Medulla oblongata (tissue), 1 donor: ENCODE data around the gene TMEM163.
"Not testable (repeated sequence)": the region's sequence is repeated elsewhere in the genome, so short reads cannot be mapped to it uniquely, and the experiment has no call there.

Source experiments
- DNase-seq: peaks from one replicate; pipeline ENCODE4 v3.0.0-alpha.2; 2015; ENCODE audit errors: extremely low spot score

TMEM163 gene

DNA sequence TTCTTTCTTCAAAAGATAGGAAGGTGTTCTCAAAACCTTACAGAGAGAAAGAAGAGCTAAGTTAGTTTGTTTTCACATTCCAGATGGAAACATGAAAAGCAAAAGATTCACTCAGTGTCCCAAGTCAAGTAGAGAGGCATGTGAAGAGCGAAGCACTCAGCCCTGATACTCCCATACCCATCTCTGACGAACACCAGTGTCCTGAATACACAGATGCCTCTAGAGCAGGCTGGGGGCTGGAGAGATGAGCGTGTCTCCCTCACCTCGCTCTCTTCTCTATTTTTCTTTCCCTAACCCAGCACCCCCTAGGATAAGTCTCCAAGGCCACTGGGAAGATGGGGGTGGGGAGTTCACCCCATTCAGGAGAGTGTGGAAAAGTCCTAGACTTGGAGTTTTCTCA lies 227.8 kb downstream of the TMEM163 start:
- no peak for DNase-seq

- DNase-seq: no peak
Observed at GRCh38 chr2:134490559-134490958, 228.2 kb downstream of the TMEM163 start.

DNA sequence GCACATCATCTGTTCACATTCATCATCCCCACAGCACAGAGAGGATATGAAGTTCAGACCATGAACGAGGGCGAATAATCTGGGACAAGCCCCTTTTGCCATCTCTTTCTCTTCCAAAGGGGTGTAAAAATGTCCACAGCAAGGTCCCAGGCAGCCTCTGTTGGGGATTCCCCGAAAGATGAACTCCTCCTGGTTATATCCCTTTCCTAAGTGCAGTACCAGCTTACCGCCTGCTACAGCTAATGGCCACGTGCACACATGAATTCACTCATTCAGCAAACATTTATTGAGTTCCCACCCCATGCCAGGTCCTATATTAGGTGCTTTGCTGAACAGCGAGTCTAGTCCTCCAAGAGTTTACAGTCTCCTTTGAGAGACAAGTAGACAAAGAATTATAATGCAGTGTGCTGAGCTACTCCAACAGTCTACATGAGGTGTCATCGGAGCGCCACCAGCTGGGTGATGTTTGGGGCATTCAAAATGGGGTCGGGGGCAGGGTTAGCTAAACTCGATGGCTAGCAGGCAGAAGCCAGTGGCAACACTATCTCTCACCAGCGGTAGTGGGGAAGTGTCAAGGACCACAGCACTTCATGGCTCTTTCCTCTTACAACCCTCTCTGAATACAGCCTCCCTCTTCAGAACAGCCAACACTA lies 228.9 kb downstream of the TMEM163 start:
- DNase-seq: no peak

DNA sequence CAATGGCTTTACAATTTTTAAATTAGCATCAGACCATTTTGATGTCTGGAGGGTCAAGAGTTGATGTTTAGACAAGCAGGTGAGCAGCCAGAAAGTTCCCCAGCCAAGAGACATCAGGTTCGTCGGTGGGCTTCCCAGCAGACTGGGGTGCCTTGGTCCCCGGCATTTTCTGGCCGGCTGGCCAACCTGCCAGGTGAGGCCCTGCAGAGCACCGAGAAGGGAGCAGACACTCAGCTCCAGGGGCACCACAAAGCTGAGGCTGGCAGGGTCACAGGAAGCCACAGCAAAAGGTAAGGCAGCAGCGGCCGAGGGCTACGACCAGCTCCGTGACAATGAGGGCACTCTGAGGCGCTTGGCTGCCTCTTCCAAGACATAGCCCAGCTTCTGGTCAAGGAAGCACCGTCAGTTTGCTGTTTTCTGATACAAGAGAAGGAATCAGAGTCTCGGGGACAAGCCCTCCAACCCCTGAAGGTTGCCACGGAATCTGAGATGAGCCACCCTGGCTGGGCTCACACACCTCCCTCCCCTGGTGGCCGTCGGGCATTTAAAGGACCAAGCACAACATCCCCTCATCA lies 235.9 kb downstream of the TMEM163 start:
- DNase-seq: no peak

- no peak for DNase-seq
Observed at GRCh38 chr2:134482131-134482723, 236.6 kb downstream of the TMEM163 start.

DNA sequence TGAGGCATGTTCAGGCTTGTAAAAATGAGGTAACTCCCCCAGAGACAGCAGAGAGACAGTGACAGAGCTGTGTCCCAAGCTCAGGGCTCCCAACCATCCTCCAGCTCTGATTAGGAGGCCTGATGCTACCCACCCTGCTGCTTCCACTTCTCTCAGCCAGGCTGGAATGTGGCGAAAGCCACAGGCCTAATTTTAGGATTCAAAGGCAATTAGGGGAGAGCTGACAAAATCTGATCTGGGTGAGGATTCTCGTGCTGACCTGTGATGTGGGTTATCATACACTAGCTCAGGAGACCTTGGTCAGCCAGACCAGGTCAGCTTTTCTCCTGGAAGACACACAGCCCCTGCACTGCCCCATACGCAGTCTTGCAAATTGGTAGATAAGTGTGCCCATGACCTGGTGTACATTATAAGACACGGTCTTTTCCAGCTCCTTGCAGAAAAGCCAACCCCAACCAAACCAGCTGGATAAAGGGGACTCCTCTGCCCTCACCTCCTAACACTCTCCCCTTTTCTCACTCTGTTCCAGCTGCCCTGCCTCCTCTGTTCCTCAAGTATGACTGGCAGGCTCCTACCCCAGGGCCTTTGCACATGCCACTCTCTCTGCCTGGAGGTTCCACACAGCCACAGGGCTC lies 239.0 kb downstream of the TMEM163 start:
- DNase-seq: no peak

DNA sequence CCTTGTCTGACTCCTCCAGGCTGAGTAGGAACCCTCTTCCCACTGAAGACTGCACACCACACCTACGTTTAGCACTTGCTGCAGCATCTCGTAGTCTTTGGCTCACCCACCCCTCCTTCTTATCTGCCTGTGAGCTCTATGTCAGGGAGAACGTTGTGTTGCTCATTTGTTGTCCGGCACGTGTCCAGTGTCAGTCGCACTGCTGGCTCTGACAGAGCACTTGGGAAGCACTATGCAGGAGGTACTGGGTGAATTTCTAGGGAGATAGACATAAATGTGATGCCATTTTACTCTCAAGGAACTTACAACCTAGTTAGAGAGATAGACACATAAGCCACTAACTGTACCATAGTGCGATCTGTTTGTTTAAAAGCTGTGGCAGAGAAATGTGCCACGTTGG lies 241.8 kb downstream of the TMEM163 start:
- DNase-seq: not testable (repeated sequence)

GRCh38 chr2:134470561-134471168 lies 248.1 kb downstream of the TMEM163 start:
- DNase-seq: no peak

GRCh38 chr2:134469516-134470115 lies 249.2 kb downstream of the TMEM163 start:
- DNase-seq: no peak

DNA sequence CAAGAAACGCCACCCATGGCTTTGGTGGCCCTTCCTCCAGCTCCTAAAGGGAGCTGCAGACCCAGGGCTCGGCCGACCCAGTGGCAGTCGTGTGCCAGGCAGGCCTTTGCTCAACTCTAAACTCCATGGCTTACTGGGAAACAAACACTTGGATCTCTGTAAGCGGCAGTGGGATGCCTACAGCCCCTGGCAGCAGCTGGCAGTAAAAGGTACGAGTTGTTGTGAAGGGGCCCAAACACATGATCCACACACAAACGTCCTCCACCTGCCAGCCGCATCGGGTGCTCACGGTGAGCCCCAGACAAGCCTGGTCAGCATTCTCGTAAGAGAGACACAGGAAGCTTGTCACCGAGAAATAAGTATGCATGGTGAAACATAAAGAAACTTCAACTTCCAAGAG lies 250.0 kb downstream of the TMEM163 start:
- no peak for DNase-seq

DNA sequence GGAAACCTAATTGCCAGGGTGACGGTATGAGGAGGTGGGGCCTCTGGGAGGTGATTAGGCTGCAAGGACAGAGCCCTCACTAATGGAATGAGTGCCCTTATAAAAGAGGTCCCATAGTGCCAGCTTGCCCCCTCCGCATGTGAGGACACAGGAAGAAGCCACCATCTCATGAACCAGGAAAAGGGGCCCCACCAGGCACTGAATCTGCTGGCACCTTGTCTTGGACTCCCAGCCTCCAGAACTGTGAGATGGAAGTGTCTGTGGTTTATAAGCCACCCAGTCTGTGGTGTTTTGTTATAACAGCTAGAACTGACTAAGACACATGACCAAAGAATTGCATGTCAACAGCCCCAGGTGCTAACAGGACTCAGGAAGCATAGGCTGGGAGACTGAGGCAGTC lies 250.6 kb downstream of the TMEM163 start:
- no peak for DNase-seq

- DNase-seq: no peak
Observed at GRCh38 chr2:134466141-134466540, 252.7 kb downstream of the TMEM163 start.

DNA sequence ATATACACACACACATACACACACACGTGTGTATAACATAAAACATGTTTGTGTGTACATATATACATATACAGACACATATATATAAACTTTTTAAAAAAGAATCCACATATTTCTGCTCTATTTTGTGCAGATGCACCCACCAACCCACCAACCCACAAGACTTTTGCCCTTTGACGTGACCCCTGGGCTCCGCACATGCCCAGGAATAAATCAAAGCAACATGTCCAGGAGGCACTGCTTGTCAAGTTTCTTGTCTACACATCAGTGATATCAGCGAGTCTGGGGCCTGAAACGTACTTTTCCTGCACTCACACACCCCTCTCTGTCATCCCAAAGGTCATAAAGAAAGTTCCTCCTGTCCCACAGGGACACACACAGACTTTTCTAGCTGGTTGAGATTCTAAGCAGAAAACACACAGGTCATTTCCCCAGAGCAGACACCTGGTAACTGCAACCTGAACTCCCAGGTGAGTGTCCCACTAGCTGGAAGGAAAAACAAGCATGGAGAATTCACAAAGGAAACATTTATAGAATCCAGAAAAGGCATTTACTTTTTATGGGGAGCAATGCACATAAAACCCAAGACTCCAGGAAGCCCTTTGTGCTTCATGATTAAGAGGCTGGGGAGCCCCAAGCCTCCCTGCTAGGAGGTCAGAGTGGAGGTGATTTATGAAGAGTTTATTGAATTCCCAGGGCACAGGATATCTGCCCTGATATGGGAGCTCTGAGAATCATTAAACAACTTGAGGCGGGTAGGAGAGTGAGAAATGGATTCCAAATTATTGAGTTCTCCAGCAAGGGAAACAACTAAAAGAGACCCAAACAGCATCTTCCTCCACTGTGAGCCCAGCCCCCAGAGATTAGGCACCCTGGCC lies 253.3 kb downstream of the TMEM163 start:
- DNase-seq: no peak

GRCh38 chr2:134463699-134464022 lies 255.1 kb downstream of the TMEM163 start:
- DNase-seq: no peak

GRCh38 chr2:134462791-134463698 lies 255.8 kb downstream of the TMEM163 start:
- no peak for DNase-seq

DNA sequence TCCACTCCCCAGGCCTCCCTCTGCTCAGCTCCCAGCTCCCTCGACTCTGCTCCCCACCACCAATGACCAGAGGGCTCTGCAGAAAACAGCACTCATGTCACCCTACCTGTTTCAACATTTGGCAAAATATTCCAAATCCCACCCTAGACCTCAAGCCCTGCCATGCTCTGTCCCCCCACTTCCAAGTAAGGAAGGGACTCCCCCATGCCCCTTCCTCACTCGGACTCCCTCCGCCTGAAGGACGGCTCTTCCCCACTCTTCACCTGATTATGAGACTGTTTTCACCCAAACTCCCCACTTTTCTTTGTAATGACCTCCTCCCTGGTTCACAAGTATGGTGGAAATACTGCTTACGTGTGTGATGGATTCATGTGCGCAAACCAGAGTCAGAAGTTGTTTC lies 256.5 kb downstream of the TMEM163 start:
- no peak for DNase-seq

DNA sequence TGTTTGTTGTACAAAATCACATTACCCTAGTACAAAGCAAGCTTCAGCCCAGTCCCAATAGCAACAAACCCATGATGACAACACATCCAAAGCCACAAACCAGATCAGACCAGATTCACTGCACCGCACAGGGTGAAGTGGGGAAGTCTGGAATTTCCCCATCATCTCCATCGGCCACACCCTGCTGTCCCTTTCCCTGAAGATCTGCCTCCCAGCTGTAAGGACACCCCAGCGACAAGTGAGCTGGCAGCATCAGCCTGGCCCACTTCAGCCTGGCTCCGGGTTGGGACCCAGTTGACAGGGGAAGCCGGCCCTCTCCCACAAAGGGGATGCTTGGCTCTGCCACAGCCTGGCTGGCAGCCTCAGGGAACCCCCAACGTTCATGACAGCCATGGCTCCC lies 257.3 kb downstream of the TMEM163 start:
- DNase-seq: peak; percentile 29

DNA sequence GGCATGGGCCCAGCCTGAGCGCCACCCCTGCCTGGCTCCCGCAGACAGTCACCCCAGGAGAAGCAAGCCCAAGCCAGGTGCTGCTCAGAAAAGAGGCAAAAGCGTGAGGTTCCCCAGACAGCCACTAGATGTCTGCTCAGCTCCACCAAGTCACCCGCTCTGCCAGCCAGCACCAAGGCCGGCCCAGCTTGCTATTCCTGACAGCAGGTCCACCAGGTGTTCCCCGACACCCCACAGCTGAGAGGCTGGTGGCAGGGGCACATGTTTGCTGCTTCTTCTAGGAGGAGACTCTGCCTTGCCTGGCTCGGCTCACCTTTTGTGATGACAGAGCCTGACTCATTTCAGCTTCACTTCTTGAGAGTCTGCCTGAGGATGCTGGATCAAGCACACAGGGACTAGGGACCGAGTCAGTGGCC lies 258.2 kb downstream of the TMEM163 start:
- DNase-seq: peak; percentile 70

DNA sequence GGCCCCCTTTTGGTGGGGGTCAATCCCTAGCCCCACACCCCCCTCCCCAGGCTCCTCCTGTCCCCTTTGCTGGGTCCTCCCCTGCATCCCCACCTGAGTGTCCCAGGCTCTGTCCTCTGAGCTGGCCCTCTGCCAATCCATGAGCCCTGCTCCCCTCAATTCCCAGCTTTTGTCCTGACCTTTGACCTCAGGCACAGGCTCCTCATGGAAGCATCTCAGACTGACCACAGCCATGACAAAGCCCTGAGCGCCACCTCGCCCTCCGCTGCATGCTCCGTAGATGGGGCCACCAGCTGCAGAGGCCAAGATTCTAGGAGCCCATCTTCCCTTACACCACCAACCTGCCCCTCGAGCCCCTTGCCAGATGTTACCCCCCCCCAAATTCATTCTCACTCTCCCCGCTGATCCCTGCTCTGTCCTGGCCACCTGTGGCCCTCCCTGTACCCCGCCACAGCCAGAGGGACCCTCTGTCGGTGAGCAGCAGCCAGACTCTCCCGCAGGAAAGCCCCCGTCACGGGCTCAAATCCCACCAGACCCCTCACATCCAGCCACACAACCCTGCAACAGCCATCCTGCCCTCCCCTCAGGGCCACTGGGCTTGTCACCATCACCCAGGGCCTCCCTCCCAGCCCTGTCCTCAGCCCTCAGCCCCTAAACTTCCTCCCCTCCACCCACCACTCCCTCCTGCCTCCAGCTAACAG lies 258.9 kb downstream of the TMEM163 start:
- DNase-seq: no peak

GRCh38 chr2:134458950-134459349 lies 259.9 kb downstream of the TMEM163 start:
- no peak for DNase-seq
